GM12878 (cell line): ENCODE measurements around the gene DPF3. TPM values are rescaled to one million over a fixed set of nuclear protein-coding genes. Genes with fewer than 3 reads are reported as not detected.

Experiments used
- ATF2 ChIP-seq: IDR thresholded peaks from 2 replicates; pipeline ENCODE4 v1.6.1; 2012; ENCODE audit warnings: low read length, inconsistent platforms
- BMI1 ChIP-seq: fragments of 450-650 bp; IDR thresholded peaks from 2 replicates; pipeline ENCODE4 v1.6.1; 2016; ENCODE audit warnings: mild to moderate bottlenecking, moderate library complexity, borderline replicate concordance
- CEBPZ ChIP-seq: fragments of 150-350 bp; IDR thresholded peaks from 2 replicates; pipeline ENCODE4 v1.6.1; 2016; ENCODE audit warnings: low read depth, low read length
- CTCF ChIP-seq, 3 experiments: IDR thresholded peaks in 2 of 3; conservative IDR thresholded peaks in 1 of 3; 2 replicates each; pipeline ENCODE4 v1.5.1; 2011; ENCODE audit warnings: low read depth in 3 of 3, low read length in 3 of 3, mild to moderate bottlenecking in 3 of 3, control low read depth in 2 of 3, moderate library complexity in 2 of 3, inconsistent platforms in 1 of 3, mixed read lengths in 1 of 3; ENCODE audit not compliant: control insufficient read depth in 2 of 3, insufficient read depth in 1 of 3; ENCODE audit errors: extremely low read depth in 1 of 3
- MLLT1 ChIP-seq: fragments of 450-650 bp; IDR thresholded peaks from 2 replicates; pipeline ENCODE4 v1.6.1; 2016; ENCODE audit warnings: mild to moderate bottlenecking
- MXI1 ChIP-seq: fragments of 150-350 bp; IDR thresholded peaks from 2 replicates; pipeline ENCODE4 v1.6.1; 2011; ENCODE audit warnings: low read depth, mild to moderate bottlenecking, inconsistent platforms, low read length, improper control_type of control experiment
- NFIC ChIP-seq: IDR thresholded peaks from 2 replicates; pipeline ENCODE4 v1.6.1; 2012; ENCODE audit warnings: low read depth, mild to moderate bottlenecking, inconsistent platforms, low read length, moderate library complexity
- NFXL1 ChIP-seq: fragments of 450-650 bp; IDR thresholded peaks from 2 replicates; pipeline ENCODE4 v1.6.1; 2017; ENCODE audit warnings: antibody characterized with exemption, mild to moderate bottlenecking, borderline replicate concordance
- RAD51 ChIP-seq: fragments of 450-650 bp; IDR thresholded peaks from 2 replicates; pipeline ENCODE4 v1.6.1; 2016; ENCODE audit warnings: moderate library complexity, mild to moderate bottlenecking, inconsistent platforms
- RELB ChIP-seq: fragments of 450-650 bp; IDR thresholded peaks from 2 replicates; pipeline ENCODE4 v1.6.1; 2017; ENCODE audit warnings: low read depth, mild to moderate bottlenecking, moderate library complexity
- WRNIP1 ChIP-seq: IDR thresholded peaks from 2 replicates; pipeline ENCODE4 v1.6.1; 2011; ENCODE audit warnings: low read depth, low read length, improper control_type of control experiment, borderline replicate concordance
- polyA plus RNA-seq, 11 experiments: library from polyadenylated mRNA; depleted of rRNA in 4 of 11; unstranded in 6 of 11; stranded (reverse) in 5 of 11; fragments of >200 nt; fragmentation: Nextera tagmentation in 4 of 11; fragmentation: Illumina TruSeq in 1 of 11; extraction: Ambion mirVana in 4 of 11; extraction: Trizol in 1 of 11; gene quantifications; 1 replicate in 1 of 11; 2 replicates in 10 of 11; pipeline versions ENCODE4 v1.2.1 to v1.2.3, GENCODE V29; 2011 to 2016; ENCODE audit warnings: inconsistent platforms in 2 of 11, missing spikeins in 2 of 11, low read depth in 1 of 11
- total RNA-seq, 4 experiments: library from RNA; depleted of rRNA in 3 of 4; stranded (reverse); fragments of >200 nt in 3 of 4; fragmentation: Illumina TruSeq in 1 of 4; extraction: Trizol in 1 of 4; gene quantifications; 2 replicates each; pipeline versions ENCODE4 v1.2.1 to v1.2.3, GENCODE V29; 2013 to 2021

The DPF3 gene
- total and polyA plus RNA-seq, 10 of the 15 experiments (the other 5 are each of a cell fraction or from before 2014, with no cell fraction given) = 0.69 to 8.0 (median 2.2) TPM

DNA sequence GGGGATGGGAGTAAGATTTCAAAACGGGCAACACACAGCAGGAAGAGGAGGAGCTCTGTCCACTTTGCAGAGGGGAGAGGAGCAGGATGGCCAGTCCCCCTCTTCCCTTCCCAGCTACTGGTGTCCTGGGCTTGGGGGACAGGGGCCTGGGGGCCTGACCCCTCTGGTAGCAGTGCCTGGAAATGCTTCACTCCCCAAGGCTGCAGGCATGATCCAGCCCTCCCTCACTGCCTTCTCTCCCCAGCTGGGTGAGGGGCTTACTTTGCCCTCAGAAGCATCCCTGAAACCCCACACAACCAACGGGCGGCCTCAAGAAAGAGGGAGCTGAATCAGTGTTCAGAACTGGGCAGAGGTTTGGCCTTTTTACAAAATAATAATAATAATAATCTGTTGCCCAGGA, 279.5 kb downstream of the DPF3 start (continued):
- TF ChIP-seq CEBPZ (no peak), RELB (no peak), NFXL1 (no peak), MXI1 (no peak), CTCF (IDR thresholded peaks at IDR 0.05 in 2 of 3, conservative IDR thresholded peaks at IDR 0.05 in 1 of 3; ENCODE audit: control insufficient read depth in 2 of 3, extremely low read depth in 1 of 3, insufficient read depth in 1 of 3, low read depth in 3 of 3, low read length in 3 of 3) (no peak), MLLT1 (no peak), BMI1 (no peak), RAD51 (no peak), ATF2 (no peak), WRNIP1 (no peak), NFIC (no peak)
